Gastrocnemius medialis (tissue), 4 donors: Measurements from ENCODE around the gene FABP6. TPM values are rescaled to one million over a fixed set of nuclear protein-coding genes. Genes with fewer than 3 reads are reported as not detected.
A peak's percentile ranks its signal among the peaks of the same experiment; 100 is the strongest.

Experiments used
- ATAC-seq, 2 donors: fragments of 150-250 bp; one replicate each; pipeline ENCODE4 v1.9.1; 2016
- DNase-seq, 2 donors: peaks; one replicate each; pipeline ENCODE4 v3.0.0-alpha.2; 2019
- H3K27ac ChIP-seq, 4 donors: fragments of 200-600 bp; sonication (generic); 1 replicate in 1 of 4; 2 replicates in 3 of 4; pipeline ENCODE4 v1.5.1; 2016 to 2018; ENCODE audit warnings: mild to moderate bottlenecking in 2 of 4, moderate library complexity in 1 of 4
- H3K27me3 ChIP-seq, 3 donors: fragments of 200-600 bp; sonication (generic) in 2 of 3; 1 replicate in 1 of 3; 2 replicates in 2 of 3; pipeline versions ENCODE4 v1.5.1 to v1.6.0; 2016 to 2019; ENCODE audit warnings: mild to moderate bottlenecking in 1 of 3, moderate library complexity in 1 of 3
- H3K36me3 ChIP-seq, 2 donors: fragments of 200-600 bp; sonication (generic) in 1 of 2; one replicate each; pipeline ENCODE4 v1.5.1; 2017 to 2018
- H3K4me1 ChIP-seq, 2 donors: fragments of 200-600 bp; sonication (generic) in 1 of 2; one replicate each; pipeline ENCODE4 v1.5.1; 2016 to 2017; ENCODE audit warnings: mild to moderate bottlenecking in 2 of 2
- H3K4me3 ChIP-seq, 4 donors: fragments of 200-600 bp; sonication (generic) in 3 of 4; 1 replicate in 1 of 4; 2 replicates in 3 of 4; pipeline ENCODE4 v1.5.1; 2016 to 2019; ENCODE audit warnings: mild to moderate bottlenecking in 2 of 4
- H3K9me3 ChIP-seq, 3 donors: fragments of 200-600 bp; sonication (generic) in 2 of 3; 1 replicate in 1 of 3; 2 replicates in 2 of 3; pipeline ENCODE4 v1.5.1; 2016 to 2019
- CTCF ChIP-seq, 5 experiments: fragments of 450-650 bp in 3 of 5; fragments of 200-600 bp in 2 of 5; sonication (generic) in 2 of 5; IDR thresholded peaks in 4 of 5; conservative IDR thresholded peaks in 1 of 5; 1 replicate in 4 of 5; 2 replicates in 1 of 5; pipeline ENCODE4 v1.5.1; 2016 to 2019; ENCODE audit warnings: antibody characterized with exemption in 5 of 5, mild to moderate bottlenecking in 3 of 5, moderate library complexity in 3 of 5
- POLR2A ChIP-seq, 2 donors: fragments of 450-650 bp; IDR thresholded peaks; one replicate each; pipeline ENCODE4 v1.6.1; 2017; ENCODE audit warnings: antibody characterized with exemption in 2 of 2, mild to moderate bottlenecking in 2 of 2, moderate library complexity in 2 of 2
- in situ Hi-C, 4 donors: fragments of 200-750 bp; cut with MboI; loops; one replicate each; pipeline versions ENCODE4 v1.15.0 to v1.8.0; 2017; ENCODE audit warnings: low sequenced_read_pairs in 4 of 4
- intact Hi-C: fragments of 100-400 bp; cut with DNase I; formaldehyde crosslinking; loops from one replicate; pipeline ENCODE4 v1.15.1; 2023; ENCODE audit warnings: low total_unique reads
- total RNA-seq, 4 donors: library from RNA; depleted of rRNA; stranded (reverse); fragments of >200 nt; gene quantifications; one replicate each; pipeline versions ENCODE4 v1.1.0 to v1.2.3, GENCODE V29; 2016

Gene FABP6
- total RNA-seq, 4 donors from 2014 or later, result not detected

DNA sequence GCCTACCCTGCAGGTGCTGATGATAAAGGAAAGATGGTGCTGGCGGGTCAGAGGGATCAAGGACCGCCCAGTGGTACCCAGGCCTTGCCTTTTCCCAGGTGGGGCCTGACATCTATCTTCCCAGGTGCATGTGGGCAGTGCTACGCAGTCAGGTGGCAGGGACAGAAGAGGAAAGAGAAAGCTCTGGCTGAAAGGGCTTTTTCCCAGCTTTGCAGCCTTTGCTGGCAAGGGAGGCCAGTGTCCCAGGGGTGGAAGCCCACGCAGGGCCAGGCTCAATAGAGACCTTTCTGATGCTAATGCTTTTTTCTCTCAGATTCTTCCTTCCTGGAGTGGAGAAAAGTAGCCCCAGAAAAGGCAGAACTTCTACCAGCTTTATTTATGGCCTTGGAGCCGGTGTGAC lies 36.7 kb downstream of the FABP6 start:
- DNase-seq, result no peak
- H3K9me3 ChIP-seq, result no peaks in the 10 kb centered on the region
- in situ Hi-C loops, result no loop called here
- no peaks in the 10 kb centered on the region for H3K36me3 ChIP-seq
- H3K4me3 ChIP-seq, result no peak overlapping the region
- intact Hi-C loops, result no loop called here
- TF ChIP-seq CTCF (IDR thresholded peaks at IDR 0.05 in 4 of 5, conservative IDR thresholded peaks at IDR 0.05 in 1 of 5) (no peak), POLR2A (IDR thresholded peaks at IDR 0.05) (no peak)
- ATAC-seq, result no peak
- H3K27ac ChIP-seq, result no peak overlapping the region
- H3K4me1 ChIP-seq, result peaks cover 0 to 3% of the 10 kb centered on the region in 2 donors
- H3K27me3 ChIP-seq, result no peaks in the 10 kb centered on the region

DNA sequence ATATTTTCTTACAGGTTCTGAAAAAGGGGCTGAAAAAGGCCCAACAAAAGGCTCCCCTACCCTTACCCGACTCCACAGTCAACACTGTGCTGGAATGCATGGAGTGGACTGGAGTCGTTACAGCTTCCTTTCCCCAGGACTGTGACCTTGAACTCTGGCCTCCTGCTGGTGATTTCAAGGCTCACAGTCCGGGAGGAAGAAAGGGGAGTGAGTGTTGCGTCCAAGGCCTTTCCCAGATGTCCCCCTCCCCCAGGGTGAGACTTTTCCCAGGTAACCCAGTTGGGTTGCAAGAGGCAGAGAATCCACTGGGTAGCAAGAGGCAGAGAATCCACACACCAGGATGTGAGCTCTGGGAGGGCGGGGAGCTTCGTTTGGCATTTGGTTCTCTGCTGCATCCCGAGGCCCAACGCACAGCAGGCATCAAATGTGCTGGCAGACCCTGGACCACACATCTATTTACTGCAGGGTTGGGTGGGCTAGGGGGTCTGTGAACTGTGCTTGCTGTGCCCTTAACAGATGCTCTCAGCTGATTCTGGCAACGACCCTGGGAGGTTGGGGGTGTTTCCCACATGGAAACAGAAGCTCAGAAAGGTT lies 37.5 kb downstream of the FABP6 start:
- in situ Hi-C loops, result no loop called here
- Histone ChIP-seq H3K27ac (no peak overlapping the region), H3K27me3 (no peaks in the 10 kb centered on the region), H3K4me3 (no peak overlapping the region), H3K36me3 (no peaks in the 10 kb centered on the region), H3K9me3 (no peaks in the 10 kb centered on the region), H3K4me1 (peaks cover 0 to 3% of the 10 kb centered on the region in 2 donors)
- ATAC-seq (no peak), DNase-seq (no peak)
- TF ChIP-seq CTCF (IDR thresholded peaks at IDR 0.05 in 4 of 5, conservative IDR thresholded peaks at IDR 0.05 in 1 of 5) (no peak), POLR2A (IDR thresholded peaks at IDR 0.05) (no peak)
- intact Hi-C loops, result no loop called here

GRCh38 chr5:160268121-160268520 lies 38.8 kb downstream of the FABP6 start:
- intact Hi-C loops, result no loop called here
- H3K9me3 ChIP-seq, result no peaks in the 10 kb centered on the region
- in situ Hi-C loops, result no loop called here
- DNase-seq (no peak), ATAC-seq (no peak)
- H3K36me3 ChIP-seq, result no peaks in the 10 kb centered on the region
- no peaks in the 10 kb centered on the region for H3K27me3 ChIP-seq
- no peak overlapping the region for H3K27ac ChIP-seq
- H3K4me3 ChIP-seq, result no peak overlapping the region
- TF ChIP-seq CTCF (IDR thresholded peaks at IDR 0.05 in 4 of 5, conservative IDR thresholded peaks at IDR 0.05 in 1 of 5) (no peak), POLR2A (IDR thresholded peaks at IDR 0.05) (no peak)
- peaks cover 0 to 3% of the 10 kb centered on the region in 2 donors for H3K4me1 ChIP-seq

GRCh38 chr5:160269017-160269416 lies 39.7 kb downstream of the FABP6 start:
- H3K9me3 ChIP-seq, result no peaks in the 10 kb centered on the region
- no peak overlapping the region for H3K4me3 ChIP-seq
- peak overlapping the region in 3 of 4 donors; percentile 7 to 45 (median 9) for H3K27ac ChIP-seq
- ATAC-seq (peak; percentile 72 to 74), DNase-seq (peak; percentile 52 to 67)
- TF ChIP-seq POLR2A (IDR thresholded peaks at IDR 0.05) (no peak), CTCF (IDR thresholded peaks at IDR 0.05 in 4 of 5, conservative IDR thresholded peaks at IDR 0.05 in 1 of 5) (no peak)
- no peaks in the 10 kb centered on the region for H3K36me3 ChIP-seq
- intact Hi-C loops (no loop called here), in situ Hi-C loops (no loop called here)
- H3K4me1 ChIP-seq, result peaks cover 0 to 3% of the 10 kb centered on the region in 2 donors
- no peaks in the 10 kb centered on the region for H3K27me3 ChIP-seq

- TF ChIP-seq POLR2A (IDR thresholded peaks at IDR 0.05), result no peak
- no peak for TF ChIP-seq CTCF (IDR thresholded peaks at IDR 0.05 in 4 of 5, conservative IDR thresholded peaks at IDR 0.05 in 1 of 5)
- Histone ChIP-seq H3K36me3 (no peaks in the 10 kb centered on the region), H3K27me3 (no peaks in the 10 kb centered on the region), H3K27ac (no peak overlapping the region), H3K9me3 (no peaks in the 10 kb centered on the region), H3K4me1 (peaks cover 0 to 3% of the 10 kb centered on the region in 2 donors), H3K4me3 (no peak overlapping the region)
- ATAC-seq (no peak), DNase-seq (no peak)
- in situ Hi-C loops, result no loop called here
- intact Hi-C loops, result no loop called here
These were observed 41.4 kb downstream of the FABP6 start for GRCh38 chr5:160270704-160271103.
